PC-9 (cell line): ENCODE results near the gene GRID2. TPM values are rescaled to one million over a fixed set of nuclear protein-coding genes. Genes with fewer than 3 reads are reported as not detected.
"Not testable (repeated sequence)": the region's sequence is repeated elsewhere in the genome, so short reads cannot be mapped to it uniquely, and the experiment has no call there.

Experiments
- BruUV-seq: library from RNA; stranded (reverse); fragments of 400-500 nt; replicated peaks from 2 replicates; lab custom pipeline; 2021; lab: Mats Ljungman, UMichigan
- CTCF ChIA-PET: fragments of 300-600 bp; sonication (Branson Sonifier 250); formaldehyde crosslinking; loops from one replicate; lab custom pipeline; 2022; ENCODE audit warnings: antibody characterized with exemption; lab: Charles Lee
- POLR2A ChIA-PET: fragments of 300-600 bp; sonication (Branson Sonifier 250); formaldehyde crosslinking; loops from one replicate; lab custom pipeline; 2022; ENCODE audit warnings: antibody characterized with exemption; ENCODE audit not compliant: unreplicated experiment; lab: Charles Lee
- DNase-seq, 2 experiments: peaks; one replicate each; pipeline versions ENCODE4 v3.0.0 to v3.0.0-alpha.2; 2015 to 2022; ENCODE audit warnings: mixed read lengths in 1 of 2
- H2AFZ ChIP-seq: fragments of 200-600 bp; sonication (generic); 2 replicates; pipeline ENCODE4 v1.8.1; 2017; ENCODE audit warnings: antibody characterized with exemption
- H3F3A ChIP-seq: fragments of 200-600 bp; sonication (generic); 2 replicates; pipeline ENCODE4 v1.8.1; 2017; ENCODE audit warnings: antibody characterized with exemption, mild to moderate bottlenecking, low read depth; ENCODE audit not compliant: insufficient read depth
- H3K27ac ChIP-seq: fragments of 200-600 bp; sonication (generic); 2 replicates; pipeline ENCODE4 v1.6.1; 2016; ENCODE audit warnings: mixed run types
- H3K27me3 ChIP-seq: fragments of 200-600 bp; sonication (generic); 2 replicates; pipeline ENCODE4 v1.6.1; 2016; ENCODE audit warnings: low read depth, mixed run types; ENCODE audit not compliant: insufficient read depth
- H3K36me3 ChIP-seq: fragments of 200-600 bp; sonication (generic); 2 replicates; pipeline ENCODE4 v1.6.1; 2016; ENCODE audit warnings: low read depth, mixed run types
- H3K4me1 ChIP-seq: fragments of 200-600 bp; sonication (generic); replicated peaks from 2 replicates; pipeline ENCODE4 v1.6.1; 2016; ENCODE audit warnings: mixed run types; ENCODE audit not compliant: insufficient read depth
- H3K4me2 ChIP-seq: fragments of 200-600 bp; sonication (generic); 2 replicates; pipeline ENCODE4 v1.6.1; 2017; ENCODE audit warnings: mixed run types
- H3K4me3 ChIP-seq: fragments of 200-600 bp; sonication (generic); 2 replicates; pipeline ENCODE4 v1.6.1; 2016; ENCODE audit warnings: mixed run types
- H3K79me2 ChIP-seq: fragments of 200-600 bp; sonication (generic); 2 replicates; pipeline ENCODE4 v1.6.1; 2017; ENCODE audit warnings: low read depth, mixed run types
- H3K9me2 ChIP-seq: fragments of 200-600 bp; sonication (generic); 2 replicates; pipeline ENCODE4 v1.8.1; 2017; ENCODE audit warnings: mild to moderate bottlenecking; ENCODE audit not compliant: insufficient read depth
- H3K9me3 ChIP-seq: fragments of 200-600 bp; sonication (generic); 2 replicates; pipeline ENCODE4 v1.8.1; 2016; ENCODE audit warnings: low read depth; ENCODE audit not compliant: insufficient read depth
- H4K20me1 ChIP-seq: fragments of 200-600 bp; sonication (generic); 2 replicates; pipeline ENCODE4 v1.8.1; 2017; ENCODE audit not compliant: insufficient read depth
- EZH2 ChIP-seq: fragments of 200-600 bp; sonication (generic); IDR thresholded peaks from 2 replicates; pipeline ENCODE4 v1.8.0; 2017; ENCODE audit warnings: antibody characterized with exemption, low read depth
- intact Hi-C: fragments of 100-400 bp; cut with micrococcal nuclease; formaldehyde crosslinking; loops from one replicate; pipeline ENCODE4 v1.10.0; 2022; ENCODE audit not compliant: unreplicated experiment
- total RNA-seq: library from RNA; stranded (reverse); gene quantifications from 2 replicates; pipeline ENCODE4 v1.2.3, GENCODE V29; 2021
- TF ChIP-seq, protein P1 (sequence below): fragments of 200-600 bp; sonication (generic); conservative IDR thresholded peaks from 2 replicates; pipeline ENCODE4 v1.6.1; 2017; ENCODE audit warnings: mixed run types, antibody characterized with exemption, mild to moderate bottlenecking, moderate library complexity

GRID2 gene
- total RNA-seq, 1 experiment from 2014 or later: not detected

DNA sequence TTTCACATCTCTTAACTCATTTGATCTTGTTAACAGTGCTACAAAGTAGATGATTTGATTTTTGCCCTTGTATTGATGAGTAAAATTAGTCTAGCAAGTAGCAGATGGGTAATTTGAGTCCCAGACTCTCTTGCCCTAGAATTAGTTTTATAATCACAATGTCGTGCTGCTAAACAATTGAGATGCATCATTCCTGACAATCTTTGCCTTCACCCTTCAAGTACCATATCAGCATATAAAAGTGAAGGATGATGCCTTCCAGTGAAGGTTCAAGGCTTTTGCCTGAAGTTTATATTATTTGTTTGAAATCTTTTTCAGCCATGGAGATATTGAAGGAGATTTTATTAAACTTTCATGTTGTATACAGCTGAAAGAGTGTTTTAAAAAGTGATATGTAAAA lies 141.4 kb downstream of the GRID2 start:
- Histone ChIP-seq H3K4me2 (no peak overlapping the region), H2AFZ (no peak overlapping the region), H4K20me1 (no peaks in the 10 kb centered on the region), H3K9me2 (no peaks in the 10 kb centered on the region), H3K27me3 (no peaks in the 10 kb centered on the region), H3F3A (no peaks in the 10 kb centered on the region), H3K79me2 (no peaks in the 10 kb centered on the region), H3K4me3 (no peak overlapping the region), H3K9me3 (no peaks in the 10 kb centered on the region), H3K36me3 (no peaks in the 10 kb centered on the region), H3K4me1 (no peaks in the 10 kb centered on the region), H3K27ac (no peak overlapping the region)
- CTCF ChIA-PET: no interaction called here
- POLR2A ChIA-PET: no interaction called here
- no TSS peak for BruUV-seq
- TF ChIP-seq EZH2: no peak
- TF ChIP-seq, protein P1, sequence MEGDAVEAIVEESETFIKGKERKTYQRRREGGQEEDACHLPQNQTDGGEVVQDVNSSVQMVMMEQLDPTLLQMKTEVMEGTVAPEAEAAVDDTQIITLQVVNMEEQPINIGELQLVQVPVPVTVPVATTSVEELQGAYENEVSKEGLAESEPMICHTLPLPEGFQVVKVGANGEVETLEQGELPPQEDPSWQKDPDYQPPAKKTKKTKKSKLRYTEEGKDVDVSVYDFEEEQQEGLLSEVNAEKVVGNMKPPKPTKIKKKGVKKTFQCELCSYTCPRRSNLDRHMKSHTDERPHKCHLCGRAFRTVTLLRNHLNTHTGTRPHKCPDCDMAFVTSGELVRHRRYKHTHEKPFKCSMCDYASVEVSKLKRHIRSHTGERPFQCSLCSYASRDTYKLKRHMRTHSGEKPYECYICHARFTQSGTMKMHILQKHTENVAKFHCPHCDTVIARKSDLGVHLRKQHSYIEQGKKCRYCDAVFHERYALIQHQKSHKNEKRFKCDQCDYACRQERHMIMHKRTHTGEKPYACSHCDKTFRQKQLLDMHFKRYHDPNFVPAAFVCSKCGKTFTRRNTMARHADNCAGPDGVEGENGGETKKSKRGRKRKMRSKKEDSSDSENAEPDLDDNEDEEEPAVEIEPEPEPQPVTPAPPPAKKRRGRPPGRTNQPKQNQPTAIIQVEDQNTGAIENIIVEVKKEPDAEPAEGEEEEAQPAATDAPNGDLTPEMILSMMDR: no peak
- intact Hi-C loops: no loop called here
- DNase-seq: no peak

DNA sequence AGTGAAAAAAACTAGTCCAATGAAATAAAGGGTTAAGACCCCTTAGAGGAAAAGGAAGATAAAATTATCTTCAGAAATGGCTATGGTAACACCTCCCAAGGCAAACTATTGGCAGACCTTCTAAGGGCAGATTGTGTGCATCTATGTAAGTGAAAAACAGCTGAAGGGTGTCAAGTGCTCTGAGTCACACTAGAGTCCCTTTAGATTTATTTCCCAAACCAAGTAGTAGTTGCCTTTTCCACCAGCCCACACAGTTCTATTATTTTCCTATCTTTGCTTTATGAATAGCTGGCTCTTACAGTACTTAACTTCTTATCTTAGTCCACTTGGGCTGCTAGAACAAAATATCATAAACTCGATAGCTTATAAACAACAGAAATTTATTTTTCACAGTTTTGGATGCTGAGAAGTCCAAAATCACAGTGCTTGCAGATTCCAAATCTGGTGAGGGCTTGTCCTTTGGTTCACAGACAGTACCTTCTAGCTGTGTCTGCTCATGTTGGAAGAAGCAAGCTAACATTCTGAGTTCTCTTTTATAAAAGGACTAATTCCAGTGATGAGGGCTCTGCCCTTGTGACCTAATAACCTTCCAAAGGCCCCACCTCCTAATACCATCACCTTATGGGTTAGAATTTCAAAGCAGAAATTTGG lies 143.6 kb downstream of the GRID2 start:
- no peak overlapping the region for H3K4me2 ChIP-seq
- POLR2A ChIA-PET: no interaction called here
- TF ChIP-seq, protein P1: no peak
- no peak for TF ChIP-seq EZH2
- H3K79me2 ChIP-seq: no peaks in the 10 kb centered on the region
- H3K9me3 ChIP-seq: no peaks in the 10 kb centered on the region
- H3K9me2 ChIP-seq: no peaks in the 10 kb centered on the region
- no TSS peak for BruUV-seq
- H3K27me3 ChIP-seq: no peaks in the 10 kb centered on the region
- no peak overlapping the region for H3K4me3 ChIP-seq
- H4K20me1 ChIP-seq: no peaks in the 10 kb centered on the region
- H3F3A ChIP-seq: no peaks in the 10 kb centered on the region
- CTCF ChIA-PET: no interaction called here
- H3K4me1 ChIP-seq: no peaks in the 10 kb centered on the region
- H2AFZ ChIP-seq: no peak overlapping the region
- no peak for DNase-seq
- intact Hi-C loops: no loop called here
- H3K36me3 ChIP-seq: no peaks in the 10 kb centered on the region
- H3K27ac ChIP-seq: no peak overlapping the region

DNA sequence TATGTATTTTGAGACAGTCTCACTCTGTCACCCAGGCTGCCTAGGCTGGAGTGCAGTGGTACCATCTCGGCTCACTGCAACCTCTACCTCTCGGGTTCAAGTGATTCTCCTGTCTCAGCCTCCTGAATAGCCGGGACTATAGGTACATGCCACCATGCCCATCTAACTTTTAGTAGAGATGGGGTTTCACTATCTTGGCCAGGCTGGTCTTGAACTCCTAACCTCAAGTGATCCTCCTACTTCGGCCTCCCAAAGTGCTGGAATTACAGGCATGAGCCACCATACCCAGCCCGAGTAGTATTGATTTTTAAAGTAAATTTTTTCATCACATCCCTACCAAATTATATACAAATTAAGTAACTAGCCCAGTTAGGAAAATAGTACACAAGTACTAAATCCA lies 144.4 kb downstream of the GRID2 start:
- H3K36me3 ChIP-seq, H3K9me2 ChIP-seq, CTCF ChIA-PET, H3K79me2 ChIP-seq, H3K4me3 ChIP-seq, H3K9me3 ChIP-seq, POLR2A ChIA-PET, DNase-seq, H2AFZ ChIP-seq, H4K20me1 ChIP-seq, intact Hi-C loops, H3K4me2 ChIP-seq, H3F3A ChIP-seq, H3K27ac ChIP-seq, H3K27me3 ChIP-seq, BruUV-seq, H3K4me1 ChIP-seq: not testable (repeated sequence)

- DNase-seq: no peak
- Histone ChIP-seq H3K9me3 (no peaks in the 10 kb centered on the region), H3K36me3 (no peaks in the 10 kb centered on the region), H3K79me2 (no peaks in the 10 kb centered on the region), H3K27me3 (no peaks in the 10 kb centered on the region), H3K4me1 (no peaks in the 10 kb centered on the region), H3K27ac (no peak overlapping the region), H4K20me1 (no peaks in the 10 kb centered on the region), H3K4me3 (no peak overlapping the region), H3K9me2 (no peaks in the 10 kb centered on the region), H2AFZ (no peak overlapping the region), H3F3A (no peaks in the 10 kb centered on the region), H3K4me2 (no peak overlapping the region)
- ChIA-PET CTCF (no interaction called here), POLR2A (no interaction called here)
- no TSS peak for BruUV-seq
- no peak for TF ChIP-seq EZH2
- TF ChIP-seq, protein P1: no peak
- intact Hi-C loops: no loop called here
These were observed 146.9 kb downstream of the GRID2 start for GRCh38 chr4:92450694-92451093.
